Medulla oblongata (tissue), 1 donor: ENCODE results near the gene GABPB2.

Source experiments
- DNase-seq: peaks from one replicate; pipeline ENCODE4 v3.0.0-alpha.2; 2015; ENCODE audit errors: extremely low spot score

Gene GABPB2

GRCh38 chr1:151133018-151133806 lies 62.7 kb downstream of the GABPB2 start:
- DNase-seq, result no peak

- no peak for DNase-seq
These were observed 63.8 kb downstream of the GABPB2 start for GRCh38 chr1:151134396-151134795.

GRCh38 chr1:151134991-151135390 lies 64.4 kb downstream of the GABPB2 start:
- DNase-seq, result no peak

- DNase-seq, result no peak
These were observed 65.1 kb downstream of the GABPB2 start for GRCh38 chr1:151135433-151136385.

GRCh38 chr1:151137789-151138188 lies 67.2 kb downstream of the GABPB2 start:
- no peak for DNase-seq

GRCh38 chr1:151142411-151143056 lies 72.0 kb downstream of the GABPB2 start:
- DNase-seq, result no peak

GRCh38 chr1:151143057-151143435 lies 72.5 kb downstream of the GABPB2 start:
- no peak for DNase-seq

GRCh38 chr1:151143986-151144385 lies 73.4 kb downstream of the GABPB2 start:
- DNase-seq, result no peak

- no peak for DNase-seq
These were observed 74.1 kb downstream of the GABPB2 start for GRCh38 chr1:151144474-151145303.

GRCh38 chr1:151145304-151146071 lies 74.9 kb downstream of the GABPB2 start:
- DNase-seq, result peak; percentile 12

- no peak for DNase-seq
These were observed 75.5 kb downstream of the GABPB2 start for GRCh38 chr1:151146072-151146411.

- DNase-seq, result peak; percentile 97
These were observed 76.0 kb downstream of the GABPB2 start, which contains the start of gene SEMA6C for GRCh38 chr1:151146412-151147131. TSS of gene SEMA6C (minus strand) at chr1:151146631. CDS start at chr1:151142621, 4,010 bp downstream.

- DNase-seq, result no peak
These were observed 76.6 kb downstream of the GABPB2 start for GRCh38 chr1:151147132-151147503.

GRCh38 chr1:151147665-151148064 lies 77.1 kb downstream of the GABPB2 start:
- no peak for DNase-seq

GRCh38 chr1:151156515-151156819 lies 85.9 kb downstream of the GABPB2 start, which contains the start of gene TNFAIP8L2:
TSS of gene TNFAIP8L2 (plus strand) at chr1:151156649. CDS start at chr1:151158698, 2,049 bp downstream.
- DNase-seq, result peak; percentile 63

- peak; percentile 34 for DNase-seq
These were observed 86.5 kb downstream of the GABPB2 start for GRCh38 chr1:151157067-151157531.

- no peak for DNase-seq
These were observed 87.8 kb downstream of the GABPB2 start for GRCh38 chr1:151158326-151158725.

- no peak for DNase-seq
These were observed 88.2 kb downstream of the GABPB2 start for GRCh38 chr1:151158751-151159251.

GRCh38 chr1:151159373-151159772 lies 88.8 kb downstream of the GABPB2 start:
- peak; percentile 40 for DNase-seq
